Activated CD8-positive, alpha-beta memory T cell treated with anti-CD3 and anti-CD28 coated beads for 24 hours (primary cell): ENCODE data around the gene ABCA3.
"Not testable (repeated sequence)": the region's sequence is repeated elsewhere in the genome, so short reads cannot be mapped to it uniquely, and the experiment has no call there.

Source experiments
- DNase-seq: peaks from one replicate; pipeline ENCODE4 v3.0.0-alpha.2; 2020

ABCA3 gene

GRCh38 chr16:2340564-2341455 is at the start of gene ABCA3:
TSS of gene ABCA3 (minus strand) at chr16:2340728. CDS start at chr16:2326466, 14,262 bp downstream.
- DNase-seq, result peak; percentile 100

- no peak for DNase-seq
Observed at GRCh38 chr16:2388875-2389433, 48.4 kb upstream of the ABCA3 start.

DNA sequence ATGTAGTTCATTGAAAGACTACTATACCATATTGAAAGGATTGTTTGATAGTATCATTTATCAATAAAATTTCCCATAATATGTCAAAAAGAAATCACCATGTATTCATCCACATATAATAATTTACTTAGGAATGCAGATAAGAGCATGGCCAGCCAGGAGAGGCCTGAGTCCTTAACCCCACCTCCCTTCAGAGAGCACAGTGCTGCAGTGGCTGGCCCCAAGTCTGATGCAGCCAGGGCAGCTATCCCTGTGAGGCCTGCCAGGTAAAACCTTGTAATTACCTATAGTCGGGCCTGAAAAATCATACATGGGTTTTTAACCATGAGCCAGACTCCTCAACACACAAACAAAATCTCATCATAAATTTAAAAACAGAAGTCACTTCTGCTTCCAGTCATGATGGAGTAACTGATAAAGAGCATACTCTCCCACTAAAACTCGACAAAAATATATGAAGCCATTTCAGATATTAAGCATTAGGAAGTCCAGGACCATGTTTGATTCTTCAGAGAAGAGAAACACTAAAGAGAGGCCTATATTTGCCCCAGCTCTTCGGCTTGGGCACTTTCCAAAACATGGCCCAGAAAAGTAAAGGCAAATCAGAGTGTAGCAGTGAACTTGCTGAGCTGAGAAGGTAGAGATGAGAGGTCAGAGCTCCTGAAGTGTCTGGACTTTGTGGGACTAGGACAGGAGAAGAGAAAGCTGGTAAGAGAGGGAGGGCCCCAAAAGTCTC is 47.8 kb upstream of the ABCA3 start:
- no peak for DNase-seq

GRCh38 chr16:2386990-2387389 is 46.5 kb upstream of the ABCA3 start:
- DNase-seq, result no peak

DNA sequence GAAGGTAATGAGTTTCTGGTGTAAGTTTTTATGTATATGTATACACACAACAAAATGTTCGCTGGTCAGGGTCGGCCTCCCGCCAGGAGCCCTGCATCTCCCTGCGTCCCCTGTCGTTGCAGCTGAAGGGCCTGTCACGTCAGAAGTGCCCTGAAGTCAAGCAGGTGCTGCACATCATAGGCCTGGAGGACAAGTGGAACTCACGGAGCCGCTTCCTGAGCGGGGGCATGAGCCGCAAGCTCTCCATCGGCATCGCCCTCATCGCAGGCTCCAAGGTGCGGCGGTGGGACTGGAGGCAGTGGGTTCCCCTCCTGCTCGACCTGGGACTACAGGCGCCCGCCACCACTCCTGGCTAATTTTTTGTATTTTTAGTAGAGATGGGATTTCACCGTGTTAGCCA is 45.5 kb upstream of the ABCA3 start:
- not testable (repeated sequence) for DNase-seq

GRCh38 chr16:2385190-2385836 is 44.8 kb upstream of the ABCA3 start:
- no peak for DNase-seq

GRCh38 chr16:2384426-2384825 is 43.9 kb upstream of the ABCA3 start:
- DNase-seq, result no peak

DNA sequence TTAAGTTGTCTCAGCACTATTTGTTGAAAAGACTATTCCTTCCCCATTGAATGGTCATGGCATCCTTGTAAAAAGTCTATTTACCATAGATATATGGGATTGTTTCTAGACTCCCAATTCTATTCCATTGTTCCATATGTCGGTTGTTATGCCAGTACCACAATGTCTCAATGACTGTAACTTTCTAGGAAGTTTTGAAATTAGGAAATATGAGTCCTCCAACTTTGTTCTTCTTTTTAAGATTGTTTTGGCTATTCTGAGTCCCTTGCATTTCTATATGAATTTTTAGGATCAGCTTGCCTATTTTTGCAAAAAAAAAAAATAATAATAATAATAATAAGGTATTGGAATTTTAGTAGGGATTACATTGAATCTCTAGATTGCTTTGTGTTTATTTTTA is 43.0 kb upstream of the ABCA3 start:
- no peak for DNase-seq

GRCh38 chr16:2374644-2375043 is 34.1 kb upstream of the ABCA3 start:
- no peak for DNase-seq

- DNase-seq, result no peak
Observed at GRCh38 chr16:2373176-2373575, 32.6 kb upstream of the ABCA3 start.

DNA sequence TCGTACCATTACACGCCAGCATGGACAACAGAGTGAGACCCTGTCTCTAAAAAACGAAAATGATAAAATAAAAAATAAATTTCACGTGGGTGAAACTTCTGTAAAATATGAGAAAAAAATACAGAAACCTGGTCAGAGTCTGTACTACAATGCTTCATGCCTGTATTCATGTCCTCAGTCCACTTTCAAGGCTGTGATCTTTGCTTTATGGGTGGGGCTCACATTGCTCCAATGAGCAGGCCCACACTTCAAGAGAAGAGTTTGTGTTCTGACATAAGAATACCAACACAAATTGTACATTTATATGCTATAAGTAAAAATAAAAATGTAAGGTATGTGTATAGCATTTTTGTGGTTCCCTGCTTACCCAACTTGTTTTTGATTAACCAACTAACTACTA is 32.2 kb upstream of the ABCA3 start:
- DNase-seq, result no peak

DNA sequence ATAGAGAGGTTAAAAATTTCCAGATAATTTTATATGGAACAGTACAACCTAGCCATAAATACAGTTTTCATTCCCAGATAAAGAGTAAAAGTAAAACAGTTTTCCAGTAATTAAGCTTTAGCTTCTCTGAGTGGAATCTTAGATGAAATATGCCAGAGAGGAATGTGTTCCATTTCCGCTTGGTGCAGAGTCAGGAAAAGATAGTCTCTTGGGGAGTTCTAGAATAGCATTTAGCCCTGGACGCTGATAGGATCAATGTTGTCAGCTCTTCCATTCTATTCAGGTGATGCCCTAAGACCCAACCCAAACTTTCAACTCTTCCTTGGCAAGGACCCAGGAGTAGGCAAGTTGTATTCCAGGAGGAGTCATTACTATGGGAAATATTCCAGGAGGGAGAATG is 30.9 kb upstream of the ABCA3 start:
- no peak for DNase-seq

- no peak for DNase-seq
Observed at GRCh38 chr16:2370721-2371120, 30.2 kb upstream of the ABCA3 start.

DNA sequence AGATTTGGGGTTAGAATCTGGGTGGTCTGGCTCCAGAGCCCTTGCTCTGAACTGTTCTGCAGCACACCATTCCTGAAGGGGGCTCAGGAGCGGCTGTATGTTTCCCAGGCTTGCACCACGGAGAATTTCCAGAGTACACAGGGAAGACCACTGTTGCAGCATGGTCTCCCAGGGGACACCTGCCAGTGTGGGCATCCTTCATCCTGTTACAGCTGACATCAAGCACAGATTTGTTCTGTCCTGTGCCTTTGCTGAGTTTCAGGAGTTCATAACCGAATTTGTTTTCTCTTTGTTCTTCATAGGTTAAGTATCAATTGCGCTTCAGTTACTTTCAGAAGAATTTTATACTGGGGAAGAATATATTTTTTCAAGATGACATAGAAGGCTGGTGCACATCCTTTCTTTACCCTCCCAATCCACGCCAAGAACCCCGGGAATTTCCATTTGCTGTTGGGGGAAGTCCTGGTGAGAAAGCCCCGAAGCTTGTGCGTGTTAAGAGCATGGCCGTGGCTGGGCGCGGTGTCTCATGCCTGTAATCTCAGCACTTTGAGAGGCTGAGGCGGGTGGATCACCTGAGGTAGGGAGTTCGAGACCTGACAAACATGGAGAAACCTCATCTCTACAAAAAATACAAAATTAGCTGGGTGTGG is 26.3 kb upstream of the ABCA3 start:
- DNase-seq, result no peak

DNA sequence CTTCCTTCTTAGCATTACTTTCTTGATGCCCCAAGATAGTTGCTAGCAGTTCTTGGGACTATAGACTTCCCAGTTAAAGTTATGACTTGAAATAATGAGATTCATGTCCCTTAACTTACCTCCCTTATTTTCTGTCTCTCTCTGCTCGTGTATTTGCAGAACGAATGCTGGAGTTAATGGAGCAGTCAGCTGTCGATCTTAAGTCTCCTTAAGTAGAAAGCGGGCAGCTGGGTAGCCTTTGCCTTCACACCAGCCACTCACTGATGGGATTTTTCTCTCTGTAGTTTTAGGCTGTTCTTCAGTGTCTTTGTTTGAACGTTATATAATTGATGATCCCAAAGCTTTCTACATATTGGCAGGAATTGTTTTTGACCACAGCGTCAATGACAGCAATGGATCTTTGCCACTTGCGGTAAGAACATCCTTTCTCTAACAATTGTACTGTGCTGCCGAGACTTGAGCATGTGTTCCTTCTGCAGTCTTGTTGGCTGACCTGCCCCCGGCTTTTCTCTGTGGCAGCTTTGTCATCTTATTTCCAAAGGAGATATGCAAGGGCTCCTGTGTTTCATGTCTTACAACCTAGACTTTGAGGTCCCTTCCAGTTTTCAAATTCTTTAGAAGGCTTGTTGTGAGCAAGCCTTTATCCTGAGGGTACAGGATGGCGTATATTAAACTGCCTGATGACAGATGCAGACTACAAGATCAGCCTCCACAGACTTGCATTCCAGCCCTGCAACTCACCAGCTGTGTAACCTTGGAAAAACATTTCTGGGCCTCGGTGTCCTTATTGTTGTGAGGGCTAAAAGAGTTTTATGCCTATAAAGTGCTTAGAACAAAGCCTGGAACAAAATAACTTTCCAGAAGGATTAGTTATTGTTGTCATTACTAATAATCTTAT is 25.1 kb upstream of the ABCA3 start:
- no peak for DNase-seq

DNA sequence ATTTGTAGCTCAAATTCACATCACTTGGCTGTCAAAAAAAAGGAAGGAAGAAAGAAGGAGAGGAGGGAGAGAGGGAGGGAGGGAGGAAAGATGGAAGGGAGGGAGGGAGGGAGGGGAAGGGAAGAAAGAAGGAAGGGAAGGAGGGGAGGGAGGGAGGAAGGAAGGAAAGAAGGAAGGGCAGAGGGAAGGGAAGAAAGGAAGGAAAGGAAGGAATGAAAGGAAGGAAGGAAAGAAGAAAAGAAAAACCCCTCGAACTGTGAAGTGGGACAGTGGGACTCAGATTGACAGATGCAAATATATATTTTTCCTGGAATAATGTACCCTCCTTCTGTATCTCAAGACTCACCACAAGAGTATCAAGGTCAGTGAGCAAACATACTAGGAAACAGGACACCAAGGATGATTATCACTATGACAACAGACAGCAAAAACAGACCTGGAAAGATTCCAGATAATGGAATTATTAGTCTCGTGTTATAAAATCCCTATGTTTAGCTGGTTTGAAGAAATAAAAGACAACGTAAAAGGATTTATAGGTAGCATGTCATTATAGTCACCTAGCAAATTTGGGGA is 24.2 kb upstream of the ABCA3 start:
- DNase-seq, result no peak

- DNase-seq, result no peak
Observed at GRCh38 chr16:2362218-2362617, 21.7 kb upstream of the ABCA3 start.

GRCh38 chr16:2361129-2361528 is 20.6 kb upstream of the ABCA3 start:
- no peak for DNase-seq

DNA sequence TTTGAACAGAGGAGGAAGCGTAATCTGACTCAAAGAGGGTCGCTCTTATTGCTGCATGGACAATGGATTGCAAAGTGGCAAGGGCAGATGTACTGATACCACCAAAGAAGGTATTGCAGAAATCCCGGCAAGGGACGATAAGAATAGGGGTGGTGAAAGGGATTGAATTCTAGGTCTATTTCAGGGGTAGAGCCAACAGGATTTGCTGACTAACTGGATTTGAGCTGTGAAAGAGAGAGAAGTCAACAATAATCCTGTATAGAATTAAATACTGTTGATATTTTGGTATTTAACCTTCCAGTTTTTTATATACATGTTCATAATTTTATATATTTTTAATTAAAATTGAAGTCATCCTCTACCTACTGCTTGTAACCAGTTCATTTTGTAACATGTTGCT is 19.4 kb upstream of the ABCA3 start:
- no peak for DNase-seq

DNA sequence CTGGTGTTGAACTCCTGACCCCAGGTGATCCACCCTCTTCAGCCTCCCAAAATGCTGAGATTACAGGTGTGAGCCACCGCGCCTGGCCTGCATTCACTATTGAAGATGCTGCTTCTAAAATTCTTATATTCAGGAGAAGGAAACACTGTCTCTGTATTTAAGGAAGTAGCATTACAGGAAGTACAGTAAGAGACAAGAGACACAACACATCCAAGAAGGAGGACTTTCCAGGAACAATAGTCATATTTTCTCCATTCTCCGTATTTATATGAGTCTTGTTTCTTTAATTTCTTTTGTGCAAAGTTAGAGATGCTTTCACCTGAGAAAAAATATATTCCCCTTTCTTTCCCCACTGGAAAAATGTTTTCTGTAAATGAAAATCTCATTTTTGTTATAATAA is 18.3 kb upstream of the ABCA3 start:
- DNase-seq, result no peak

GRCh38 chr16:2357331-2357730 is 16.8 kb upstream of the ABCA3 start:
- no peak for DNase-seq
